Measurements from ENCODE around the gene LRP1B.

The LRP1B gene

DNA sequence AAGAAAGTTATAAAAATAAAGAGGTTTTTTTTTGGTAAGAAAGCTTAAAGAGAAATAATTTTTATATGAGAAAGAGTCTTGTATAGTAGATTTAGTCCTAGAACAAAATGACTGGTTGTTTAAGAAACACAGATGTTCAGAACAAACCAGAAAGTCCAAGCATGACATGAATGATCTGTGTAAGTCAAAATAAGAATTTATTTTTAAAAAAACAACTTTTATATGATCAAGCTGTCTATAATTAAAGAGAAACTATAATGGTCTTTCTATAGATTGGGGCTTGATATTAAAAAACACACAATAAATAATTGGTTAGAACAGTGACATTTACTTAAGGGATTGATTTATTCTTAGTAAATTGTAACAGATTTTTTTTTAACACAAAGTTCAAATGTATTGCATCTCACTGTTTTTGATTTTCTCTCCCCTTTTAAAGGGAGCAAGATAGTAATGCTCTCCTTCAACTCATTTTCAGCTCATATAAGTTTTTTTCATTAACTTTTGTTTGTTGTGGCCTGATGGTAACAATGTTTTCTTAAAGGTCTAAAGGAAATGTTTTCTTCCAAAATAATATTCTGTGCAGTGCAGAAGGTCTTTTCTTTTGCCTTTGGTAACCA lies 1256.8 kb downstream of the LRP1B start:
- Mint-ChIP-seq H3K4me3 (no peak overlapping the region), H3K36me3 (ENCODE audit: low read depth) (no peaks in the 10 kb centered on the region), H3K9me3 (peaks cover 17% of the 10 kb centered on the region), H3K27me3 (no peaks in the 10 kb centered on the region), H3K27ac (no peak overlapping the region), H3K4me1 (ENCODE audit: low read depth) (no peaks in the 10 kb centered on the region)
- intact Hi-C loops (cut with micrococcal nuclease): no loop called here

DNA sequence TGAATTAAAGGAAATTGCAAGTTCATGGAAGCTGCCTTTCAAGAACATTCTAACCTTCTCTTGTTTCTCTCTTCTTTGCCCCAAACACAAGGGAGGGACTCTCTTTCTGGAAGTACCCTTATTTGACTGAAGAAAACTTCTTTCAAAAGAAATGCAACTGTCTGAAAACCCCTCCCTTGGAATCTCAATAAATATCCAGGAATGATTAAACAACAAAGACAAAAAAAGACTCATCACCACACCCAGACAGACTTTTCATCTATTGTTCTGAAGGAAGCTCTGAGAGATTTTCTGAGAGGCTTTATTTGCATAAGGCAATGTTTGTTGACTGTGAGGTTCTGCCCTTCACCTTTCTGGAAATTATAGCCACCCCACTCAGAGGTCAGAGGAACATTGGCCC lies 1260.9 kb downstream of the LRP1B start:
- intact Hi-C loops (cut with micrococcal nuclease): no loop called here
- Mint-ChIP-seq H3K4me1 (ENCODE audit: low read depth) (no peaks in the 10 kb centered on the region), H3K36me3 (ENCODE audit: low read depth) (no peaks in the 10 kb centered on the region), H3K9me3 (peaks cover 13% of the 10 kb centered on the region), H3K4me3 (no peak overlapping the region), H3K27ac (no peak overlapping the region), H3K27me3 (no peaks in the 10 kb centered on the region)

DNA sequence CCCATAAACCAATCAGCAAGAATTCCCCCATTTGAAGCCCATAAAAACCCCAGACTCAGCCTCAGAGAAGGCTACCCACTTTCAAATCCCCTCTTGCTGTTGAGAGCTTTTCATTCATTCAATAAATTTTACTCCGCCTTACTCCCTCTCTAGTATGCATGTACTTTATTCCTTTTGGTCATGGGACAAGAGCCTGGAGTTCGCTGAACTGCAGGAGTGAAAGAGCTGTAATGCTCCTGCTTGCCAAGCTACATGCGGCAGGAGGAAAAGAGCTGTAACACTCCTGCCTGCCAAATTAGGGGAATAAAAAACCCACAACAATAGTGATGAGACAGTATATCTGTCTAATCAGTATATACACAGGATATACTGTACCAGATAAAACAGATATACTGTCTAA lies 1261.7 kb downstream of the LRP1B start:
- Mint-ChIP-seq H3K9me3 (peaks cover 13% of the 10 kb centered on the region), H3K27ac (no peak overlapping the region), H3K36me3 (ENCODE audit: low read depth) (no peaks in the 10 kb centered on the region), H3K4me3 (no peak overlapping the region), H3K27me3 (no peaks in the 10 kb centered on the region), H3K4me1 (ENCODE audit: low read depth) (no peaks in the 10 kb centered on the region)
- intact Hi-C loops (cut with micrococcal nuclease): no loop called here

DNA sequence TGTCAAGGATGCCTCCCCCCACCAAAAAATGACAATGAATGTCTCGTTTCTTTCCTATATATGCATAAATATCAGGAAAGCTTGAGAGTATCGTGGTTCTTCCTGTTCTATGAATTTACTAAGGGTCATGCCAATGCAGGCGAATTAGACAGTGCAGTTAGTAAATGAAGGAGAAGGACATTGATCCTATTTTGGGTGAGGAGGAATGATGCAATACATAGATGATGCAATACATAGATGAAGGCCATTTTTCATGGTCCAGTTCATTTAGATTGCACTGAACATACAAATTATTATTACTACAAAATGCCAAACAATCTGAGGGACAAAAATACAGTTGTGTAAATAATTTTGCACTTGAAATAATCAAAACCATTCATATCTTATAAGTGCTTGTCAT lies 1265.0 kb downstream of the LRP1B start:
- H3K27ac Mint-ChIP-seq: no peak overlapping the region
- no peaks in the 10 kb centered on the region for H3K4me1 Mint-ChIP-seq (ENCODE audit: low read depth)
- intact Hi-C loops (cut with micrococcal nuclease): no loop called here
- H3K36me3 Mint-ChIP-seq (ENCODE audit: low read depth): no peaks in the 10 kb centered on the region
- H3K9me3 Mint-ChIP-seq: peaks cover 13% of the 10 kb centered on the region
- no peaks in the 10 kb centered on the region for H3K27me3 Mint-ChIP-seq
- H3K4me3 Mint-ChIP-seq: no peak overlapping the region

DNA sequence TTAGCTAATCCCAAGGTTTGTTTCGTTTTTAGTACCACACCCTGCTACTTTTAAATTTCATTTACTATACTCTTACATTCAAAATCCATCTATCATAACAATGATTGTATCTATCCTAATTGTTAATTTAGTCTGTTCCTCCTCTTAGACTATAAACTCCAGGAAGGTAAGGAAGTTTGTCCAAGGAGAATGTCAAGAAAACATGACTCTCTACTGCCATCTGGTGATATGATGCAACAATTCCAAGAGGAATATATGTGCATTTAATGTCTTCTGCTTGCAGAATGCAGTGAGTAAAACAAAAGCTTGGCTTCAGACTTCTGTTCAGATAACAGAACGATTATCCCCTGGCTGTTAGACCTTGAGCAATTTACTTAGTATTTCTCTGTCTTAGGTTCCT lies 1267.1 kb downstream of the LRP1B start:
- Mint-ChIP-seq H3K27me3 (no peaks in the 10 kb centered on the region), H3K4me3 (no peak overlapping the region), H3K36me3 (ENCODE audit: low read depth) (no peaks in the 10 kb centered on the region), H3K9me3 (peaks cover 6% of the 10 kb centered on the region), H3K4me1 (ENCODE audit: low read depth) (no peaks in the 10 kb centered on the region), H3K27ac (no peak overlapping the region)
- intact Hi-C loops (cut with micrococcal nuclease): no loop called here

DNA sequence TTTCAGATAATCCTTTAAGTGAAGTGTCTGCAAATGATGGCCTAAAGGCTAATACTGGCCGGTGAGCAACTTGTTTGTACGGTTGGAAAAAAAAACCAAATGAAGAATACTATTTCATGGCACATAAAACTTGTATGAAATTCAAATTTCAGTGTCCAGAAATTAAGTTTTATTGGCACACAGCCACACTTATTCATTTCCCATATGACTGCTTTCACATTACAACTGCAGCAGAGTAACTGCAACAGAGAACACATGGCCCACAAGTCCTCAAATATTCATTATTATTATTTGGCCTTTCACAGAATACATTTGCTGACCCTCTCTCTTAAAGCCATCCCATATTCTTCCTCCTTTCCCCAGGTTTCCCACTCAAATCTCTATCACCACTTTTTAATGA lies 1268.6 kb downstream of the LRP1B start:
- H3K36me3 Mint-ChIP-seq (ENCODE audit: low read depth): no peaks in the 10 kb centered on the region

DNA sequence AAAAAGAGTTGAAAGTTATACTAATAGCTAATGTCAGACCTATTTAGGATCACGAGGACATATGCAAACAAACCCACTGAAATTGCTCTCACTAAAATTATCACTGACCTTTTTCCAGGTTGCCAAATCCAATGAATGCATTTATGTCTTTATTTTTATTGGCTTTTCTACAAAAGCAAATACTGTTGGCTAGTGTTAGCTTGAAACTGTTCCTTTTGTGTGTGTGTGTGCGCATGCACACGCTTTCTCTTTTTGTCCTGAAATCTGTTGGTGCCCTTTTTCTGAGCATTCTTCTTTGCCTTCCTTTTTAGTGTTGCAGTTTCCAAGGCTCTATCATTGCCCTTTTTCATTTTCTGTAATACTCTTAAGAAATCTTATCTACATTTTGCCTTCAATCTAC lies 1269.2 kb downstream of the LRP1B start:
- intact Hi-C loops (cut with micrococcal nuclease): no loop called here
- no peaks in the 10 kb centered on the region for H3K27me3 Mint-ChIP-seq
- no peaks in the 10 kb centered on the region for H3K36me3 Mint-ChIP-seq (ENCODE audit: low read depth)
- H3K4me1 Mint-ChIP-seq (ENCODE audit: low read depth): no peaks in the 10 kb centered on the region
- no peaks in the 10 kb centered on the region for H3K9me3 Mint-ChIP-seq
- H3K27ac Mint-ChIP-seq: no peak overlapping the region
- H3K4me3 Mint-ChIP-seq: no peak overlapping the region

More for the DNA sequence above, 1268.6 kb downstream of the LRP1B start:
- Mint-ChIP-seq H3K27me3 (no peaks in the 10 kb centered on the region), H3K4me1 (ENCODE audit: low read depth) (no peaks in the 10 kb centered on the region), H3K4me3 (no peak overlapping the region), H3K27ac (no peak overlapping the region), H3K9me3 (no peaks in the 10 kb centered on the region)
- intact Hi-C loops (cut with micrococcal nuclease): no loop called here

DNA sequence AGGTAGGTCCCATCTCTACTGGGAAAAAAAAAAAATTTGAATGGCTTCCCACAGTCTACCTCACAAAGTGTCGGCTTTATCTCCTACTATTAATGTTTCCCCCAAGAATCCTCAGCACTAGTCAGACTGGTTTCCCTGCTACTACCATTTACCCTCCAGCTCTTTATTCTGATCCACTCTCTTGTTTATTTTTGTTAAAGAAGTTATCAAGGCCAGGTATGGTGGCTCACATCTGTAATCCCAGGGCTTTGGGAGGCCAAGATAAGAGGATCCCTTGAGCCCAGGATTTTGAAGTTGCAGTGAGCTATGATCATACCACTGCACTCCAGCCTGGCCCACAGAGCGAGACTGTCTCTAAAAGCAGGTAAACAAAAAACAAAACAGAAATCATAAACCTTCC lies 1275.3 kb downstream of the LRP1B start:
- Mint-ChIP-seq H3K27me3 (no peaks in the 10 kb centered on the region), H3K9me3 (no peaks in the 10 kb centered on the region), H3K4me1 (ENCODE audit: low read depth) (no peaks in the 10 kb centered on the region), H3K27ac (no peak overlapping the region), H3K4me3 (no peak overlapping the region), H3K36me3 (ENCODE audit: low read depth) (no peaks in the 10 kb centered on the region)
- intact Hi-C loops (cut with micrococcal nuclease): no loop called here

DNA sequence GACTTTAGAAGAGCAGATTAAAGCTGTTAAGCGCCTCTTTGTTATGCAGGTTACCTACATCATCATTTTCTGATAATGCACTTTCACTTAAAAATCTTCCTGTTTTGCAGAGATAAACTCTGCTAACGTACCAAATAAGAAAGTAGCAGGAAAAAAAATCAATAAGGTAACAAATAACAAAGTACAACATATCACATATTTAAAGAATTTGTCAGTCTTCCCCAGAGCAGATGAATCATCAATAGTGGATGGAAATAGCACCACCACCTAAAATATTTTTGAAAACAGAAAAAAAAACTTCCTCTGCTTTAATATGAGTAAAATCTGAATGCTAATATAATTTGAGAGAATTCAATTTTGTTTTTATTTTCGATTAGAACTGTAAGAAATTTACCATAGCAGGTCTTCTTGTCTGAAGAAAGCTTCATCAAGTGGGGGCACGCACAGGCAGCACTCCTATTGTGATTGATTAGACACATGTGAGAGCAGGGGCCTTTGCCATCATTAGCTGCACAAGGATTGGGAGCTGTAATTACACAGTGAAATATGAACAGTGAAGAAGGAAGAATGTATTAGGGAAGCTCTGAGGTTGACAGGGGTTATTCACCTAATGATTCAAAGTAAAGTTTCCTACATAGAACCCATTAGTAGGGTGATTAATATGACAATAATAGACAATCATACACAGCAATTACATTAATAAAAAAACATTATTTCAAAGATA lies 1279.4 kb downstream of the LRP1B start:
- intact Hi-C loops (cut with micrococcal nuclease): no loop called here
- Mint-ChIP-seq H3K36me3 (ENCODE audit: low read depth) (no peaks in the 10 kb centered on the region), H3K4me3 (no peak overlapping the region), H3K9me3 (no peaks in the 10 kb centered on the region), H3K4me1 (ENCODE audit: low read depth) (no peaks in the 10 kb centered on the region), H3K27me3 (no peaks in the 10 kb centered on the region), H3K27ac (no peak overlapping the region)

DNA sequence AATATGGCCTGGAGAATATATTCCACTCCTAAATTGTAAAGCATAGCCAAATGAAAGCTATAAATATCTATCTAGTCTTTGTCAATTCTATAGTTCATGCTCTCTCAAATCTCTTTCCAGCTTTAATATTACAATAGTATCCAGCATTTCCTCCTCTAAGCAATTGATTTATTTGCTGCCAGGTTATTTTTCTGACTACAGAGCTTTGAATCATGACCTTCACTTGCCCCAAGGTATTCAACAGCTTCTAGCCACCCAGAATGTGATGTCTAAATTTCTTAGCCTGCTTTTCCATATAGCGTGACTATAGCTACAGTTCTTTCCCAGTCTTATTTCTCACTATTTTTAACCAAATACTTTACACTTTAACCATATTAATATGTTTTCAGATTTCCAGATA lies 1287.6 kb downstream of the LRP1B start:
- Mint-ChIP-seq H3K4me3 (no peak overlapping the region), H3K4me1 (ENCODE audit: low read depth) (no peaks in the 10 kb centered on the region), H3K27ac (no peak overlapping the region), H3K9me3 (no peaks in the 10 kb centered on the region), H3K36me3 (ENCODE audit: low read depth) (no peaks in the 10 kb centered on the region), H3K27me3 (no peaks in the 10 kb centered on the region)
- intact Hi-C loops (cut with micrococcal nuclease): no loop called here

DNA sequence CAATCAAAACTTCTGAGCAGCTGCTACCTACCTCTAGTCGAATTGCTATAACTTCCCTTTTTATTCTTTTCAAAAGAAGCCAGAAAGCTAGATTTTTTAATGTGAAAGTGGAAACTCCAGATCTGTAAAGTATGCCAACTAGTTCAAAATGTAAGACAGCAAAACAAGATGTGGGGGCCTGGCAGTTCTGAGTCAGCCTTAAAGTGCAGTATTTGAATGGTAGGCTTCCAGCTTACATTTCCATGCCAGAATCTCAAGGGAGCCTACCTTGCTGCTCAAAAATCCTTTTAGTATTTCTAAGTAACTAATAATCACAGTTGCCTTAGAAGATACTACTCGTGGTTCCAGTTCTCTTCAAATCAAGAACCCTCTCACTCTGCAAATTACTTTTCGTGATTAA lies 1288.7 kb downstream of the LRP1B start:
- H3K4me3 Mint-ChIP-seq: no peak overlapping the region
- H3K27ac Mint-ChIP-seq: no peak overlapping the region
- no peaks in the 10 kb centered on the region for H3K36me3 Mint-ChIP-seq (ENCODE audit: low read depth)
- no peaks in the 10 kb centered on the region for H3K27me3 Mint-ChIP-seq
- no peaks in the 10 kb centered on the region for H3K4me1 Mint-ChIP-seq (ENCODE audit: low read depth)
- H3K9me3 Mint-ChIP-seq: no peaks in the 10 kb centered on the region
- intact Hi-C loops (cut with micrococcal nuclease): no loop called here

DNA sequence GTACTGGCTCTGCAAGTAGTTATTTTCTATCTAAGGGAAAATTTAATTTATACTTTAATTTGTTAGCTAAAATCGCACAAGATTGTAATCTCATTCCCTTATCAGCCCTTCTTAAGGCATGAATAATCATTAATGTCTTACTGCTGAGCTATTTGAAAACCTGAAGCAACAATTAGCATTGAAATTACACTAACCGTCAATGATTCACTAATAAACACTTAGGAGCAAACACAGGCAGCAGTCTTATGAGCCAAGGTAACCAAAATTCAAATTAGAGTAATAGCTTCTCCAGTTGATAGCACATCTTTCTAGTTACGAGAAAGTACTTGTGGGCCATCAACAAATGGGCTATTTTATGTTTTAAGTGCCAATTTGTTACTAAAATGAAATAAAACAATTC lies 1289.7 kb downstream of the LRP1B start:
- intact Hi-C loops (cut with micrococcal nuclease): no loop called here
- no peak overlapping the region for H3K4me3 Mint-ChIP-seq
- no peak overlapping the region for H3K27ac Mint-ChIP-seq
- no peaks in the 10 kb centered on the region for H3K9me3 Mint-ChIP-seq
- no peaks in the 10 kb centered on the region for H3K4me1 Mint-ChIP-seq (ENCODE audit: low read depth)
- no peaks in the 10 kb centered on the region for H3K27me3 Mint-ChIP-seq
- H3K36me3 Mint-ChIP-seq (ENCODE audit: low read depth): no peaks in the 10 kb centered on the region

DNA sequence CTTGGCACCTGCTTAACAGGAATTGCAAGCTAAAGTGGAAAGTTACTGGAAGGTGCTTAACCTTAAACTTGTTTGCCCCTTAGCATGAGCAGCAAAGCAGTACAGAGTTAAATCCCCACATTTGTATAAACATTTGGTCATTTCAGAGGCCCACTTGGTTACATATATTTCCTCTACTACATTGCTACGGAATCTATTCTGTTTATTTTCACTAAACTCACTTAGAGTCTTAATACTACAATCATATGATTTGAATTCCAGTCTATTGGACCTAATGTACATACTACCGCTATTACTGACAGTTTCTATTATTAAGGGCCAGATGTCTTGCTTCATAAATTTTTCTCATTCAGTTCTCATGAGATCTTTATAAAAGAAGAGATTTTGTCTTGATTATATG lies 1294.0 kb downstream of the LRP1B start:
- H3K9me3 Mint-ChIP-seq: peaks cover 10% of the 10 kb centered on the region
- no peaks in the 10 kb centered on the region for H3K4me1 Mint-ChIP-seq (ENCODE audit: low read depth)
- H3K36me3 Mint-ChIP-seq (ENCODE audit: low read depth): no peaks in the 10 kb centered on the region
- H3K27ac Mint-ChIP-seq: no peak overlapping the region
- no peaks in the 10 kb centered on the region for H3K27me3 Mint-ChIP-seq
- H3K4me3 Mint-ChIP-seq: no peak overlapping the region
- intact Hi-C loops (cut with micrococcal nuclease): no loop called here

DNA sequence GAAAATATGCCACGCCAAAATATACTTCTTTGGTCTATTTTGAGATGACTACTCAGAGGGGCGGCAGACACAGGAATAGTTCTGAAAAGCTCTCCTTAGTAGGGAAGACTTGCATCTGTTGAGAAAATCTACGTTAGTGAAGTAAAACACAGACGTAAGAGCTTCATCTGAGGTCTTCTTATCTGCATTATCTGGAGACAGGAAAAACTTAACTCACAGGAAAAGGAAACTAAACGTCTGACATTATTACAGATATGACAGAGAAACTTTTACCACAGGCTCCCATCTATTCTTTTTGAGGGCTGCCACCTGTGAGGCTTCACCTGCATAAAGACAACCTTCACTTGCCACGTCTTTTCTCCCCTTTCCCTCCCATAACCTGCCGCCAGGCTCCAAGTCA lies 1295.7 kb downstream of the LRP1B start:
- Mint-ChIP-seq H3K4me1 (ENCODE audit: low read depth) (no peaks in the 10 kb centered on the region), H3K36me3 (ENCODE audit: low read depth) (no peaks in the 10 kb centered on the region), H3K9me3 (peaks cover 23% of the 10 kb centered on the region), H3K4me3 (no peak overlapping the region), H3K27me3 (no peaks in the 10 kb centered on the region), H3K27ac (no peak overlapping the region)
- intact Hi-C loops (cut with micrococcal nuclease): no loop called here

DNA sequence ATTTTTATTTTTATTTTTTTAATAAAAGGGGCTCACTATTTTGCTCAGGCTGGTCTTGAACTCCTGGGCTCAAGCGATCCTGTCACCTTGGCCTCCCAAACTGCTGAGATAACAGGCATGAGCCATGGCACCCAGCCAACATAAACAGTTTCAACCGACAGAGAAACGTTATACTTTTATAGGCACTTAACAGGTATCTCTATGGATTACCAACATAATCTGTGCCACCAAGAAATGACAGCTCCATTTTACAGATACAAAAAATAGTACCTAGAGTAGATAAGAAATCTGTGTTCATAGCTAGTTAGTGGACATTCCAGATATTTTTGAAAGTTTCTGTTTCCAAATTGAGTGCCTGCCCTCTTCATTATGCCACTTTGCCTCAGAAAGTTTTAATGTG lies 1316.7 kb downstream of the LRP1B start:
- Mint-ChIP-seq H3K4me3 (no peak overlapping the region), H3K36me3 (ENCODE audit: low read depth) (no peaks in the 10 kb centered on the region), H3K27ac (no peak overlapping the region), H3K4me1 (ENCODE audit: low read depth) (no peaks in the 10 kb centered on the region), H3K27me3 (no peaks in the 10 kb centered on the region), H3K9me3 (no peaks in the 10 kb centered on the region)
- intact Hi-C loops (cut with micrococcal nuclease): no loop called here
